NCI-H2227 treated with DMSO at 0.1 percent for 48 hours (cell line): ENCODE data around the gene PALB2.
"Not testable (repeated sequence)": the region's sequence is repeated elsewhere in the genome, so short reads cannot be mapped to it uniquely, and the experiment has no call there.

Experiments used
- DNase-seq: peaks from one replicate; lab custom pipeline; 2025; lab: John Stamatoyannopoulos, UW

Gene PALB2

DNA sequence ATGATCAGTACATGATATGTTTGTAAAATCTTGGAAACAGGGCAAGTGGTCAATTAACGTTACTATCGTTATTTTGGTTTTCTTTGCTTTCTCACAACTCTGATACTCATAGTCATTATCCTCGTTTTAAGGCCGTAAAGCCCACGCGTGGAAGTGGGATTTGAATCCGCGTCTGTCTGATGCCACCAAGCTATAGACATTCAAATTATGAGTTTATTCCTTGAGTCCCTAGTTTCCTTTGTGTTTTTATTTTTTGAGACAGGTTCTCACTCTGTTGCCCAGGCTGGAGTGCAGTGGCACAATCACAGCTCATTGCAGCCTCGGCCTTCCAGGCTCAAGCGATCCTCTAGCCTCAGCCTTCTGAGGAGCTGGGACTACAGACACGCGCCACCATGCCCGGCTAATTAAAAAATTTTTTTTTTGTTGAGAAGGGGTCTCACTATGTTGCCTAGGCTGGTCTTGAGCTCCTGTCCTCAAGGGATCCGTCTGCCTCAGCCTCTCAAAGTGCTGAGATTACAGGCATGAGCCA is 1.2 kb upstream of the PALB2 start:
- no peak for DNase-seq

DNA sequence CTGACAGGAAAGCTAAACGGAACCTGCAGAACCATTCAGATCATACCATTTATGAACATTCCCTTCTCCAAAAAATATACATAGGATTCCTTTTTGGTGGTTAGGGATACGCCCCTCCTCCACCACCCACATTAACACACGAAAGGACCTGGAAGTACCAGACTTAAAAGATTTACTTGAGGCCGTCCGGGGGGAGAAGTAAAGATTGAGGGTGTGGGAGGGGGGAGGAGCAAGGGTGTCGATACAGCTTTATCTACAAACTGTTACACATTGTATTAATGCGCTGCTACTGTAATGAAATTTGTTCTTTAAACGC is 537 bp downstream of the PALB2 start:
- DNase-seq, result no peak

DNA sequence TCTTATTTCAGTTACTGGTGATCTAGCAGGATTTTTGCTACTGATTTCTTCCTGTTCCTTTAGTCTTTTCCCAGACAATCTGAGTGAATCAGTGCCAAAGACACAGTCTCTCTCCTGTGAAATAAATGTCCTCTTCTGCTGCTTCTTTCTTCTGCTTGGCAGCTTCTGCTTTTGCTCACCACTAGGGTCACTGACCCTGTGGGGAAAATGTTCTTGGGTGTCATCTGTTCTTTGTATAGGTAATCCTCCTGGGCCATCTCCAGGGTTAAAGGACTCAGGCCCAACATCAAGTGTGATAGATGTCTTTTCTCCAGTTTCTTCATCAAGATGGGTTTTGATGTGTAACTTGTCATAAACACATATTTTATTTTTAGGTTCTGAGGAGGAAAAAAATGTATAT is 5.2 kb downstream of the PALB2 start:
- DNase-seq, result no peak

DNA sequence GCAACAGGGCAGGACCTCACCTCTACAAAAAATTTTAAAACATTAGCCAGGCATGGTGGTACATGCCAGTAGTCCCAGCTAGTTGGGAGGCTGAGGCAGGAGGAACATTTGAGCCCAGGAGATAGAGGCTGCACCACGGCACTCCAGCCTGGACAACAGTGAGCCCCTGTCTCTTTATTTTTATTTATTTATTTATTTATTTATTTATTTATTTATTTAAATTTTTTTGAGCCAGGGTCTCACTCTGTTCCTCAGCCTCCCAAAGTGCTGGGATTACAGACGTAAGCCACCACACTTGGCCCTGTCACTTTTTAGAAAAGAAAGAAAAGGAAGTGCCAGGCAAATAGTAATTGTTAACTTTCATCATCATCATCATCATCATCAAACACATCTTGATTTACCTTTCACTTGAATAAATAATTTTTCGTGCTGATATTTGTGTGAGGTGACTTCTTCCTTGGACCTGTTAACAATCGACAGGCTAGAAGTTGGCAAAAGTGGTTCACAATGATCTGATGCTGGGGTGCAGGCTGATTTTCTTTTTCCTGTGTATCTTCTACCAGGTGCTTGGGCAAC is 6.6 kb downstream of the PALB2 start:
- no peak for DNase-seq

DNA sequence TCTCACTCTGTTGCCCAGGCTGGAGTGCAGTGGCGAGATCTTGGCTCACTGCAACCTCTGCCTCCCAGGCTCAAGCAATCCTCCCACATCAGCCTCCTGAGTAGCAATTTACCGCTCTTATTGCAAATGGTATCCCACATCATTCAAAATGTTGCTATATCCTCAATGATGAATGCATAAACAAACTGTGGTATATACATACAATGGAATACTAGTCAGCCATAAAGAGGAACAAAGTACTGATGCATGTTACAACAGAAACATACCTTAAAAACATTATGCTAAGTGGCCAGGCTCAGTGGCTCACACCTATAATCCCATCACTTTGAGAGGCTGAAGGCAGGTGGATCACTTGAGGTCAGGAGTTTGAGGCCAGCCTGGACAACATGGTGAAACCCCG is 9.2 kb downstream of the PALB2 start:
- DNase-seq, result not testable (repeated sequence)

DNA sequence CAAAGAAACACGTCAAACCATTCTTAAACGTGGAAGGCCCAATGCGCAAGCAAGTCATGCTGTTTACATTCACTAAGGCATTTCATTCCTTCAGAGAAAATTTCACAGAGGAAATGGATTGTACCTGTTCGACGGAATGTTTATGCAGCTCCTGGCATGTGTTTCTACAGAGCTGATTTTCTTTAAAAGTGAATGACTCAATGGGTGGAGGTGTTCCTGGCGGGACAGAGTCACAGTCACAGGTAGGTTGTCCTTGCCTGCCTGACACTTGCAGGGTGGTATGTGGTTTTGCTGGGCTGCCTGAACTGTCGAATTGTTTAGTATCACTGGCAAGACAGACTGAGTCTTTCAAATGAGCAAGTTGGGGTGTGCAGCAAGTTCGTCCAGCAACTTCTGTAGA is 11.6 kb downstream of the PALB2 start:
- DNase-seq, result no peak

DNA sequence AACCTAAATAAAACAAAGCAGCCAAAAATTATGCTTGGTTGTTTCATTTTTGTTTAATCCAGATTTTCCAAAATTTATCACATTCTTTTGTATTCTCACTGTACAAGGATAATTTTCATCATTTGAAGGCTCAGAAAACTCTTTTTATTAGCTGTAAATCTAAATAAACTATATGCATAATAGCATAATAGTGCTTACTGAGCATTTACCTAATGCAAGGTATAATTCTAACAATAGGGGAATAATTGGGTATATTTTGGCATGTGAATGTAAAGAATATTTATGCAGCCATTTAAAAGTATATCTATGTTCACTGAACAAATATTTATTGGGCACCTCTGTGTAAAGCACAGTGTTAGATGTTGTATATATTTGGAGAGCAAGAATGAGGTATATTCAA is 17.0 kb downstream of the PALB2 start:
- no peak for DNase-seq

DNA sequence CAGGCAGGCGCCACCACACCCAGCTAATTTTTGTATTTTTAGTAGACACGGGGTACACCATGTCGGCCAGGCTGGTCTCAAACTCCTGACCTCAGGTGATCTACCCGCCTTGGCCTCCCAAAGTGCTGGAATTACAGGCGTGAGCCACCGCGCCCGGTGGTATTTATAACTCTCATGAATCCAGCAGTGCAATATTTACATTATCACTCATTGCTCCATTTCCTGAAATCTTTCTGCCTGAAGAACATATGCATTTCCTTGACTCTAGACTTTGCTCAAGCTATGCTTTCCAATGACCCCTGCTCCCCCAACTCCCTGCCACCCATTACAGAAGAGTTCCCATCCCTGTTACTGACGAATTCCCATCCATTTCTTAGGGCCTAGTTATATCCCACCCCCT is 25.3 kb downstream of the PALB2 start:
- no peak for DNase-seq

DNA sequence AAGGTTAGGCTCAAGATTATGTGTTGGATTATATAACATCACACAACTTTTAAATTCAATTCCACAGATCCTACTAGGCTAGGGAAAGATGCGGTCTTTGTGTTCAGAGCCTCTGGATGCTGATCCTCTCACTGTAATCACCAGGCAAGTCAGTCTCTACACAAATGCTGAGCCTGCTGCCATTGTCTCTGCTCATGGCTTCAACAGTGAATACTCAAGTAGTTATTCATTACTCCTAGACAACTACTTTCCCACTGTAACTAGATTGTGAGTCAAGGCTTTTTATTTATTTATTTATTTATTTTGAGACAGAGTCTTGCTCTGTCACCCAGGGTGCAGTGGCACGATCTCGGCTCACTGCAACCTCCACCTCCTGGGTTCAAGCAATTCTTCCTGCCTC is 29.2 kb downstream of the PALB2 start:
- DNase-seq, result no peak

DNA sequence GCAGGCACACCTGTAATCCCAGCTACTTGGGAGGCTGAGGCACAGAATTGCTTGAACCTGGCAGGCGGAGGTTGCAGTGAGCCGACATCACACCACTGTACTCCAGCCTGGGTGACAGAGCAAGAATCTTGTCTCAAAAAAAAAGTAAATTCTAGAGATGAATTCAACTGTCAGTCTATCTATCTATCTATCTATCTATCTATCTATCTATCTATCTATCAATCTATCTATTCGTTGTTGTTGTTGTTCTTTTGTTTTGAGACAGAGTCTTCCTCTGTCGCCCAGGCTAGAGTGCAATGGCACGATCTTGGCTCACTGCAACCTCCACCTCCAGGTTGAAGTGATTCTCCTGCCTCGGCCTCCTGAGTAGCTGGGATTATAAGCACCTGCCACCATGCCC is 30.2 kb downstream of the PALB2 start:
- DNase-seq, result not testable (repeated sequence)

DNA sequence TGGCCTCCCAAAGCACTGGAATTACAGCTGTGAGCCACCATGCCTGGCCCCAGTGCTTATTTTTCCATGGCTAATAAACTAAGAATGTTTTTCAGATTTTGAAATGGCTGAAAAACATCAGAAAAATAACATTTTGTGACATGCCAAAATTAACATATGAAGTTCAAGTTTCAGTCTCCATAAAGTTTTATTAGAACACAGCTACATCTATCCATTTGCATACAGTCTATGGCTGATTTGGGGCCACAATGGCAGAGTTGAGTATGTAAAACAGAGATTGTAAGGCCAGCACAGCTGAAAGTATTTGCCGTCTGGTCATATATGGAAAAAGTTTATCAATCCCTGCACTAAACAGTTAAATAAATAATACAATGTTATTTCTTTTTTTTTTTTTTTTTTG is 31.2 kb downstream of the PALB2 start:
- no peak for DNase-seq

DNA sequence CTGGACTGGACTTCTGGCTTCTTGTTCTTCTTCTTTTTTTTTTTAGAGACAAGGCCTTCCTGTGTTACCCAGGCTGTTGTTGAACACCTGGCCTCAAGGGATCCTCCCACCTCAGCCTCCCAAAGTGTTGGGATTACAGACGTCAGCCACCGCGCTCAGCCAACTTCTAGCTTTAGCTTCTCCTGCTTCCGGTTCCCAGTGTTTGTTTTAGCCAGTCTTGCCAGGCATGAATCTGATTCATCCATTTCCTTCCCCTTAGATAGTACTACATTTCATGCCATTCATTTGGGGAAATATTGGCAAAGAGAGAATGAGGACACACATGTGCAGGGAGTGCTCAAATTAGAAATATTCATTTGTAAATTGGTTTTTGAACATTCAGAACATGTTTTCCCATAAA is 32.9 kb downstream of the PALB2 start:
- no peak for DNase-seq

DNA sequence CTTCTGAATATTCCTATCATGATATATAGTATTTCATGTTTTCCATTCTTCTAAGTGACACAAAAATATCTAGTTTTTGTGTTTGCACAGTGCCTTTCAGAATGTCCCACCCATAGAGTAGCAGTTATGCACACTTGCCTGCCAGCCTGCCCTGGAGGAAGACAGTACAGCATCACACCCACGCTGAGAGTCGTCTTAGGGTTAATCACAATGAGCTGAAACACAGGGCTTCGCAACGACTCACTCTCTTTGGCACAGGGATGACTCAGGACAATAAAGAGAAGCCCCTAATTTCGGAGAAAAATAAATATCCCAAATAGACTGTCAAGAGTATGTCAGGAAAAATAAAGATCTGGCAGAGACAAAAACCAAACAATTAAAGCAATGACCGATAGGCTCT is 33.4 kb downstream of the PALB2 start:
- no peak for DNase-seq

DNA sequence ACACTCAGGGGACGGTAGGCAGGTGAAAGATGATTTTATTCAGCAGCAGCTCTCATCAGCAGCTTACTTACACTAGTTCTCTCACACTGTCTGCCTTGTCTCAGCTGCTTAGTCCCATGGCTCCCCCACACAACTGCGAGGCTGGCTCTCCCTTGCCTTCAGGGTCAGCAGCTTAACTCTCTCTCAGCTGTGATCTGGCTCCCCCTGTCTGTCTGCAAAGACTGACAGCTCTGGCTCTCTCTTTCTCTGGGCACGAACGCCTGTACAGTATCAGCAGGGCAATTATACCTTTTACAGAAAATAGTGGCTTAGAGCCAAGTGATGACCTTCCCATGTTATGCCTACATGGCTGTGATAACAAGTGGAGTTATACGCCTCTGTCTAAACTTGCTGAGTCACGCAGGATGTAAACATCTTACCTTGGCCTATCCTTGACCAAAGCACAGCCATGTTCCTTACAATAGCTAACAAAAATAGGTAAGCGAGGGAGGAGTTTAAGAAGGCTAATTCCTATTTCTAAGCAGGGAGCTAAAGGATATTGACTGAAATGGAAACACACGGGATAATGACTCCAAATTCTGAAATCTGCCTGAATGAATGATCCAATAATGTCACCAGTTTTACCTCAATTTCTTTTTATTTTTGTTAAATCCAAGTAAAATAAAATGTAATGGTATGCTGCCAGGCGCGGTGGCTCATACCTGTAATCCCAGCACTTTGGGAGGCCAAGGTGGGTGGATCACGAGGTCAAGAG is 43.9 kb downstream of the PALB2 start:
- DNase-seq, result peak; percentile 37

DNA sequence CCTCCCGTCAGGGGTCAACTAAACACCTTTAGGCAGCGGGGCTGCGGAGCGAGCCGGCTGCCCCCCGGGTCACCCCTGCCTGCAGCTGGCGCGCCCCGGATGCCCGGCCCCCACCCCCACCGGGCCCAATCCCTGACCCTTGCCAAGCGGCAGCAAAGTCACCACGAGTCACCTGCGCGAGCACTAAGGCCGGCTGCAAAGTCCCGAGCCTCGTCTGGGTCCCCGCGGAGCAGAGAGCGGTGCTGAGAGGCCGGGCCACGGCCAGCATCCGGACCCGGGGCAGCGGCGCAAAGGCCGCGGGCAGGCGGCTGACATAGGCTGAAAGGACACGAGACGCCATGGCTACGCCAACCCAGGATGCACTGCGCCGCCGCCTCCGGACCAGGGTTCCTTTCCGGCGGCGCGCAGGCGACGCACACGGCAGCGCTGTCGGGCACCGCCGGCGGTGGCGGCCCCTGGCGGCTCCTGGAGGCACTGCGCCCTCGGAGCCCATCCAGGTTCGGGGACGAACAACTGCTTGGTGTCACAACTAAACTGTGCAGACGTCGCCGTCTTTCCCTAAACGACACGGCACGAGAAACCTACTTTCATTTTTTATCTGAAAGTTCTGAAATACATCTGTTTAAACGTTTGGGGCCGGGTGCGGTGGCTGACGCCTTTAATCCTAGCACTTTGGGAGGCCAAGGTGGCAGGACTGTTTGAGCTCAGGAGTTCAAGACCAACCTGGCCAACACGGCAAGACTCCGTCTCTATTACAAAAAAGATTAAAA is 45.0 kb downstream of the PALB2 start, which contains the start of gene NDUFAB1:
NDUFAB1 (minus strand) TSS at position 366 of the 770 bp plus-strand sequence; CDS start at position 340, 26 bp downstream.
- peak; percentile 76 for DNase-seq

DNA sequence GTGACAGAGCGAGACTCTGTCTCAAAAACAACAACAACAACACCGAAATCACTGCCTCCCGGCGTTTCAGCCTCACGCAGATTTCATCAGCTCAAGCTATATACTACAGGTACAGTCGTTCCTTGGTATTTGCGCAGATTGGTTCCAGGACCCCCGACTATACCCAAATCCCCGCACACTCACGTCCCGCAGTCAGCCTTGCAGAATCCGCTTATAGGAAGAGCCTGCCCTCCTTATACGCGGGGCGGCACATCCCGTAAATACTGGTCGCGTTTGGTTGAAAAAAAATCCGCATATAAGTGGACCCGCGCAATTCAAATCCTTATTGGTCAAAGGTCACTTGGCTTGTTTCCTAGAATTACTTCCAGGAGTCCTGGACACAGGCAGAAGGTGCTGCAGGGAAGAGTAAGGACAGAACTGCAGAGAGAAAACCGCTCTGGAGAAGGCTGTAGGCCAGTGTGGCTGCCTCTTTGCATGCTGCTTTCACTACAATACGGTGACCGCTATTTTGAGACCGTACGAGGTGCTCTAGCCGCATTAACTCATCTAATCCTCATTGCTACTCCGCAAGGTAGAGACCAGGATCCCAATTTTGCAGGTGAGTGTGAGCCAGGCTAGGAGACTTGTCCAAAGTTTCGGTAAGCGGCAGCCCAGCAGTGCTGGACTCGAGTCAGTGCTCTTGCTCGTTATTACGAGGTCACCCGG is 45.7 kb downstream of the PALB2 start:
- DNase-seq, result peak; percentile 5

DNA sequence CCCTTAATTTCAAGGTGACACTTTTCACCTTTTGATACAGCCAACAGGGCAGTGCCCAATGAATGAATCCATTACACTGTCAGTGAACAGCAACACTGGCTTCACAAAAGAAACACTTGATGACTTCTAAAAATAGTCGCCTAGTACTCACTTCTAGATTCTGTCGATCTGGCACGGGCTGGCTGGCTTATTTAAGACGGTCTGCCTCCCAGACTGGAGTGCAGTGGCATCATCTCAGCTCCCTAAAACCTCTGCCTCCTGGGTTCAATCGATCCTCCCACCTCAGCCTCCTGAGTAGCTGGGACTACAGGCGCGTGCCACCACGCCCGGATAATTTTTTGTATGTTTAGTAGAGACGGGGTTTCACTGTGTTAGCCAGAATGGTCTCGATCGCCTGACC is 46.9 kb downstream of the PALB2 start:
- DNase-seq, result no peak

DNA sequence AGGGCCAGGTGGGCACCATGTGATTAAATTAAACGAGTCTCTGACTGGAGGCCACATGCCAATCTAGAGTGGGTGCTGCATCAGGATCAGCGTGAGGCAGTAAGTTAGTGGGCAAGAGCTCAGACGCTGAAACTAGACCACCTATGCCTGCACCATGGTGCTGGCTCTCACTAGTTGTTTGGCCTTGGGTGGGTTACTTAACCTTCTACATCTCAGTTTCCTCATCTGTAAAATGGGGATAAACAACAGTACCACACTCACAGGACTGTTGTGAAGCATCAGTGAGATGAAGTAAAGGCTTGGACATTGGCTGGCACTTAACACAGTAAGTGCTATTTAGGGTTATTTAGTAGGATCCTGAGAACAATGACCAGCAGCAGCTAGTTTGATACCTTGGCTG is 50.9 kb downstream of the PALB2 start:
- no peak for DNase-seq

DNA sequence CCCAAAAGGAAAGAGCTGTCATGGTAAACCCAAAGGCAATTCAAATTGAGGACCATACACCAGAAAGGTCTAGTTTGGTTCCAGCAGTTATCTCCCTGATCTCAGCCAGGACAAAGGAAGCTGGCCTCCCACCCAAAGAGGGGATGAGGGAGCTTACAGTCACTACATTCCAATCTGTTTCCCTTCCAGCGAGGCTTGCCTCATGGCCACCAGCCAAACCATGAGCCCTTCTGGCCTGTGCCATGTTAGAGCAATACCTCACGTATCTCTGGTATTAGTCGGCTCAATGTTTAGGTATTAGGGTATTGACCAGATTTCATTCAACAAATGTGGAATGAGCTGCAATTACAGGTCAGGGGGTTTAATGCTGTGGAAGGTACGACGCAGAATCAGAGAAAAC is 53.4 kb downstream of the PALB2 start:
- no peak for DNase-seq

DNA sequence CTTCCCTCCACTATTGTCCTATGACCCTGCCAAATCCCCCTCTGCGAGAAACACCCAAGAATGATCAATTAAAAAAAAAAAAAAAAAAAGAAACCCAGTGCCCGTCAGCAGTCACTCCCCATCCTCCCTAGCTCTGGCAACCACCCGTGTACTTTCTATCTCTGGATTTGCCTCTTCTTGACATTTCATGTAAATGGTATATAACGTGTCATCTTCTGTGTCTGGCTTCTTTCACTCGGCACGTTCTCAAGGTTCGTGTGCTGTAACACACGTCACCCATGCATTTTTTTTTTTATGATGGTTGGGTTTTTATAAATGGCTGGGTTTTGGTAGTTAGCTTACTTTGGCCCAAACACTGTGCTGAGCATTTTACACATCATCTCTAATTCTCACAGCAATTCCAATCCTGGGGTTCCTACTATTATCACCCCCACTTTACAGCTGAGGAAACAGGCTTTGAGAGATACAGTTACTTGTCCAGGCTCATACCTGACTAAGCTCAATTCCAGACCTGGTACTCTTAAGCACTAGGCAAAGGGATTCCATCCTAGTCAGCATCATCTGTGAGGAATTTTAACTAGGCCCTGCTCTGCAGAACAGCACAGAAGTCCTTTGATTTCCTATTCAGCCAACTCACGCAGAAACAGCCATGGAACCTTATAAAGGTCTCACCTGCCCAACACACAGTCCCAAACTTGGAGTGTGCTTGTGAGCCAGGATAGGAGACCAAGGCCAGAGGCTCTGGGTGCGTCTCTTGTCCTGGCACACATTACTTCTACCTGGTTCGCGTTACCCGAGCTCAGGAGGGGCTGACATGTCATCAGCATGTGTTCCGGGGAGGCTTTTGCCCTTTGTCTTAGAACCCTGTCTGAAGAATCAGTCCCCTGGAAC is 56.7 kb downstream of the PALB2 start:
- no peak for DNase-seq

DNA sequence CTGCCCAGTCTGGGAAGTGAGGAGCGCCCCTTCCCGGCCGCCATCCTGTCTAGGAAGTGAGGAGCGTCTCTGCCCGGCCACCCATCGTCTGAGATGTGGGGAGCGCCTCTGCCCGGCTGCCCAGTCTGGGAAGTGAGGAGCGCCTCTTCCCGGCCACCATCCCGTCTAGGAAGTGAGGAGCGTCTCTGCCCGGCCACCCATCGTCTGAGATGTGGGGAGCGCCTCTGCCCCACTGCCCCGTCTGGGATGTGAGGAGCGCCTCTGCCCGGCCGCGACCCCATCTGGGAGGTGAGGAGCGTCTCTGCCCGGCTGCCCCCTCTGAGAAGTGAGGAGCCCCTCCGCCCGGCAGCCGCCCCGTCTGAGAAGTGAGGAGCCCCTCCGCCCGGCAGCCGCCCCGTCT is 57.8 kb downstream of the PALB2 start:
- not testable (repeated sequence) for DNase-seq
